Uterus (tissue), 4 donors: ENCODE measurements around the gene IRF6. TPM values are rescaled to one million over a fixed set of nuclear protein-coding genes. Genes with fewer than 3 reads are reported as not detected.

ENCODE experiments used
- DNase-seq, 2 donors: peaks; one replicate each; pipeline ENCODE4 v3.0.0-alpha.2; 2019 to 2020
- H3K27ac ChIP-seq, 2 donors: fragments of 200-600 bp; sonication (generic); 1 replicate in 1 of 2; 2 replicates in 1 of 2; pipeline ENCODE4 v1.5.1; 2016 to 2018
- H3K27me3 ChIP-seq, 2 donors: fragments of 200-600 bp; sonication (generic); one replicate each; pipeline ENCODE4 v1.5.1; 2018 to 2019; ENCODE audit warnings: control low read depth in 1 of 2
- H3K36me3 ChIP-seq, 2 donors: fragments of 200-600 bp; sonication (generic); one replicate each; pipeline ENCODE4 v1.5.1; 2019; ENCODE audit warnings: control low read depth in 1 of 2
- H3K4me1 ChIP-seq, 2 donors: fragments of 200-600 bp; sonication (generic); one replicate each; pipeline ENCODE4 v1.5.1; 2018 to 2019; ENCODE audit warnings: control low read depth in 1 of 2
- H3K4me3 ChIP-seq, 2 donors: fragments of 200-600 bp; sonication (generic); 1 replicate in 1 of 2; 2 replicates in 1 of 2; pipeline ENCODE4 v1.5.1; 2018 to 2019; ENCODE audit warnings: mild to moderate bottlenecking in 1 of 2
- H3K9me3 ChIP-seq, 2 donors: fragments of 200-600 bp; sonication (generic); one replicate each; pipeline ENCODE4 v1.5.1; 2019; ENCODE audit warnings: control low read depth in 1 of 2
- POLR2A ChIP-seq, 2 donors: fragments of 450-650 bp; IDR thresholded peaks; one replicate each; pipeline ENCODE4 v1.6.1; 2016; ENCODE audit warnings: antibody characterized with exemption in 2 of 2, mild to moderate bottlenecking in 1 of 2, moderate library complexity in 1 of 2
- intact Hi-C: fragments of 100-400 bp; cut with DNase I; formaldehyde crosslinking; loops from one replicate; pipeline ENCODE4 v1.15.1; 2023; ENCODE audit warnings: low total_unique reads
- total RNA-seq, 4 donors: library from RNA; depleted of rRNA in 3 of 4; stranded (reverse); fragments of >200 nt in 3 of 4; gene quantifications; one replicate each; pipeline versions ENCODE4 v1.1.0 to v1.2.4, GENCODE V29; 2014 to 2023
- TF ChIP-seq, protein P1 (sequence below), 4 experiments: fragments of 200-600 bp in 2 of 4; fragments of 450-650 bp in 2 of 4; sonication (generic) in 2 of 4; IDR thresholded peaks; one replicate each; pipeline ENCODE4 v1.5.1; 2016 to 2019; ENCODE audit warnings: antibody characterized with exemption in 4 of 4, mild to moderate bottlenecking in 2 of 4, moderate library complexity in 1 of 4
- donor health status: DM: yes; HTN: yes; CAD: no.

The IRF6 gene
- total RNA-seq, 4 donors from 2014 or later, result 0.88 to 28.3 (median 4.0) TPM

DNA sequence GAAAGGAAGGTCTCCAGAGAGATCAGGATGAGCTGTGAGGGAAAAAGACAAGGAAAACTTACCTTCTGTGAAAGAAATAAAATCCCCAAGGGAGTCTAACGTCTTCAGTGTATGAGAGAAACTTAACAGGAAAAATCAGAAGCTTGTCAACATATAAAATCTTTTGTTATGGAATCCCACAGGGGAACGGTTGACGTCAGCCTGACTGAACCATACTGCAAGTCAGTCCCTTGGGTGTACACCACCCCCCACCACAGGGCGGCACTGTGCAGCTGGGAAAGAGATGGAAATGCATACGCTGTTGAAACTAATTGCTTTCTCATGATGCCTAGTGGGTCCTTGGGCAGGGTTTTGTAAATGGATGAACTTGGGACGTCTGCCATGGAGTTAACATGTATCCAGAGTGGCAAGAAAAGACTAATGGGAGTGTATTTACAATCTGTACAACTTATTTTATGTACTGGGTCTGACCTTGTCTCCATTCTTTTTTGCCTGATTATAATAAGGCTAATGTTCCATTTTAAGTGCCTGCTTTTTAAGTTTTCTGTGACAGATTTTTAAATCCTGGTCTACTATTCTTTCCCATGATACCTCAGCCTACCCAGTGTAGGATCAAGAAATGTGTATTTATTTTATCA lies 44.5 kb upstream of the IRF6 start:
- no peak for TF ChIP-seq POLR2A (IDR thresholded peaks at IDR 0.05)
- TF ChIP-seq, protein P1, sequence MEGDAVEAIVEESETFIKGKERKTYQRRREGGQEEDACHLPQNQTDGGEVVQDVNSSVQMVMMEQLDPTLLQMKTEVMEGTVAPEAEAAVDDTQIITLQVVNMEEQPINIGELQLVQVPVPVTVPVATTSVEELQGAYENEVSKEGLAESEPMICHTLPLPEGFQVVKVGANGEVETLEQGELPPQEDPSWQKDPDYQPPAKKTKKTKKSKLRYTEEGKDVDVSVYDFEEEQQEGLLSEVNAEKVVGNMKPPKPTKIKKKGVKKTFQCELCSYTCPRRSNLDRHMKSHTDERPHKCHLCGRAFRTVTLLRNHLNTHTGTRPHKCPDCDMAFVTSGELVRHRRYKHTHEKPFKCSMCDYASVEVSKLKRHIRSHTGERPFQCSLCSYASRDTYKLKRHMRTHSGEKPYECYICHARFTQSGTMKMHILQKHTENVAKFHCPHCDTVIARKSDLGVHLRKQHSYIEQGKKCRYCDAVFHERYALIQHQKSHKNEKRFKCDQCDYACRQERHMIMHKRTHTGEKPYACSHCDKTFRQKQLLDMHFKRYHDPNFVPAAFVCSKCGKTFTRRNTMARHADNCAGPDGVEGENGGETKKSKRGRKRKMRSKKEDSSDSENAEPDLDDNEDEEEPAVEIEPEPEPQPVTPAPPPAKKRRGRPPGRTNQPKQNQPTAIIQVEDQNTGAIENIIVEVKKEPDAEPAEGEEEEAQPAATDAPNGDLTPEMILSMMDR (IDR thresholded peaks at IDR 0.05), result no peak
- H3K9me3 ChIP-seq, result no peaks in the 10 kb centered on the region
- no peak for DNase-seq
- no peak overlapping the region for H3K4me3 ChIP-seq
- H3K27me3 ChIP-seq, result no peaks in the 10 kb centered on the region
- intact Hi-C loops, result no loop called here
- H3K36me3 ChIP-seq, result no peaks in the 10 kb centered on the region
- H3K4me1 ChIP-seq, result no peaks in the 10 kb centered on the region
- no peak overlapping the region for H3K27ac ChIP-seq

DNA sequence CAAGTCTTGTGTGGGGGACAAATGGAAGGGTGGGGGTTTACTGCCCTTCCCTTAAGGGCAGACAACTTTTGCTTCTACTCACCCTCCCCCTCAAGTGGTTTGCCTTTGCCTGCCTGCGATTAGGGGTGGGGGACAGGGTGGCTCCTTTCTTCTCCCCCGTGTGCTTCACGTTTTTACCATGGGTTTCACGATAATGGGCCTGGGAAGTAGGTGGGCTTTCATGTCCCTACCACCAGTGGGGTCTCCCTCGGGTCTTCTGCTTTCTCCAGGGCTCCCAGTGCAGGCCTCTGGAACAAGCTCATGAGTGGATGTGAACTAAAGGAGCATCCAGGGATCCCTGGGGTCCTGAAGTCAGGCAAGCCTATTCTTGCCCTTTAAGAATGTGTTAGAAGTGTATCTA lies 43.4 kb upstream of the IRF6 start:
- no peak for DNase-seq
- Histone ChIP-seq H3K36me3 (no peaks in the 10 kb centered on the region), H3K27me3 (no peaks in the 10 kb centered on the region), H3K9me3 (no peaks in the 10 kb centered on the region), H3K4me3 (no peak overlapping the region), H3K27ac (no peak overlapping the region), H3K4me1 (no peaks in the 10 kb centered on the region)
- TF ChIP-seq, protein P1 (IDR thresholded peaks at IDR 0.05), result no peak
- TF ChIP-seq POLR2A (IDR thresholded peaks at IDR 0.05), result no peak
- intact Hi-C loops, result no loop called here

DNA sequence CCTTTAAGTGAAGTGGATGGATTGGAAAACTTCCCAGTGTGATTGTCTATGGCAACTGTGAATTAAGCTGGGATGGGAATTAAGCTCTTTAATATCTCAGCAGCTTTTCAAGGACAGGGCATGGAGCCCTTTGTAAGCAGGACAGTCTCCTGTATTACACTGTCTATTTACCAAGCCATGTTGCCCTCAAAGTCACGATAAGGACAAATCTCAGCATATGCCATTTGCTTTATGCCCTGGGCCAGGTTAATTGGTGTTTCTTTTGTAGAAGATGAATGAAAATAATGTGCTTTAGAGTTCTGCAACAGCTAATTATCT lies 39.4 kb upstream of the IRF6 start:
- no peak overlapping the region for H3K4me3 ChIP-seq
- intact Hi-C loops, result no loop called here
- no peaks in the 10 kb centered on the region for H3K27me3 ChIP-seq
- no peaks in the 10 kb centered on the region for H3K36me3 ChIP-seq
- no peak for DNase-seq
- H3K9me3 ChIP-seq, result no peaks in the 10 kb centered on the region
- TF ChIP-seq, protein P1 (IDR thresholded peaks at IDR 0.05), result no peak
- no peak for TF ChIP-seq POLR2A (IDR thresholded peaks at IDR 0.05)
- H3K4me1 ChIP-seq, result no peaks in the 10 kb centered on the region
- no peak overlapping the region for H3K27ac ChIP-seq

DNA sequence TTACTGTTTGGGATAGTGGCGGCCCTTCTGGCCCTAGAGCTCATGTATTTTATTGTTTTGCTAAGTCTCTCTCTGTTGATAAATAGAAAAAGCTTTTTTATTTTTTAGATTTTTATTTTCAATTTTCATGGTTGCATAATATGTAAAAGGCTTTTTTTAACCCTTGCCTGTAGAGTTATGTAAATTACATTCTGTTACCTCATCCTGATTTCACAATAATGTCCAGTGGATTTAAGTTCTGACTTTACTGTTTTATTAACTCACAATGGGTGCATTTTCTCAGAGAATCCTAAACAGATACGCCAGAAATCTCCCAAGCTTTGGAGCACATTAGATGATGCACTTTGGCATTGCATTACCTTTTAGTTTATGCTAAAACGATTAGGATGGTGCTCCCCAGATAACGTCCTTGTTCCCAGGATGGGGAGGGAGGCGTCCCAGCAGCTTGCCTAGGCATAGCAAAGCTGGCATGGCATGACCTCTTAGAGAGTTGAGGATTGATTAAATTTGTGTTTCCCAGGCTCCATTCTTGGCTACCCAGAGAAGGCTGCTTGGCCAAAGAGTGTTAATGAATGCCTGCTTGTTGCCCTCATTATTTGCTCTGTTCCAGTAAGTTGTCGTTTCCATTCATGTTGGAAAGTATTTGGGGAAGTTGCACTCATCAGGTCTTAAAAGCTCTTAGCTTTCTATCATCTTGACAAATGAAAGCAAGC lies 38.9 kb upstream of the IRF6 start:
- intact Hi-C loops, result no loop called here
- Histone ChIP-seq H3K27me3 (no peaks in the 10 kb centered on the region), H3K27ac (no peak overlapping the region), H3K36me3 (no peaks in the 10 kb centered on the region), H3K9me3 (no peaks in the 10 kb centered on the region), H3K4me1 (no peaks in the 10 kb centered on the region), H3K4me3 (no peak overlapping the region)
- TF ChIP-seq, protein P1 (IDR thresholded peaks at IDR 0.05), result no peak
- TF ChIP-seq POLR2A (IDR thresholded peaks at IDR 0.05), result no peak
- DNase-seq, result no peak

DNA sequence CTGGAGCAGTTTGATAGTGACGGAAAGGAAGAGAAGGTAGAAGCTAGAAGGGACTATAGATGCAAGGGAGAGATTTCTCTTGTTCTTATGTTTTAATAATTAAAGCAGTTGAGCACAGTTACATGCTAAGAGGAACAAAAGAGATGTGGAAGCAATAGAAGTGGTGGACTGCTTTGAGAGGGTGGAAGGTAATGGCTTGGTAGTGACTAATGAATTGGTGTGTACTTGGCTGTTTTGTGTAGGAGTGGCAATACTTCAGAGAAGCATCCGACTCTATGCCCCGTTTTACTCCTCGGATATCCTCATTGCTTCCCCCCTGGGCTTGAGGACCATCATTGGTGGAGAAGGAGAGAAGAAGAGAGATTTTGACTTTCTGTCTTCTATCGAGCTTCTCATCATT lies 34.7 kb upstream of the IRF6 start:
- intact Hi-C loops, result no loop called here
- Histone ChIP-seq H3K36me3 (no peaks in the 10 kb centered on the region), H3K9me3 (no peaks in the 10 kb centered on the region), H3K27ac (no peak overlapping the region), H3K4me1 (no peaks in the 10 kb centered on the region), H3K4me3 (no peak overlapping the region), H3K27me3 (no peaks in the 10 kb centered on the region)
- DNase-seq, result no peak
- TF ChIP-seq POLR2A (IDR thresholded peaks at IDR 0.05), result no peak
- TF ChIP-seq, protein P1 (IDR thresholded peaks at IDR 0.05), result no peak
